ENCODE results near the gene ALG14. TPM values are rescaled to one million over a fixed set of nuclear protein-coding genes. Genes with fewer than 3 reads are reported as not detected.

Gene ALG14
- total RNA-seq, 2 experiments from 2014 or later: 2.5 to 2.9 TPM

DNA sequence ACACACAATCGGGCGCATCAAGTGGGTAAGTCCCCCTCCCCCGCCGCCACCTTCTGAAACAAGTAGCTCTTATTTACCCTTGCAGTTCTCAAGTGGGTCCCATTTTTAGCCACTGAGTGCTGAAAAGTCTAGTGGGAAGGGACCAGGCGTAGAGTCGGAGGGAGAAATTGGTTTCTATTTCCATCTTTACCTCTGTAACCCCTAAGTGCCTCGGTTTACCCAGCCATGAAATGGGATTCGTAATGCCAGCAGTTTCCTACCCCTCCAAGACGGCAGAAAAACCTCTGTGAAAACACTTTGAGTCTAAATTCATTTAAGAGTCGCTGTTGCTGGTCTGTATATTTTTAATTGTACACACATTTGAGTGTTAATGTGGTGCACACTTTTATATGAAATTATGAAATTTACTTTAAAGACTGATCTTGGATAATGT lies 45.3 kb upstream of the ALG14 start:
- peak; percentile 50 for DNase-seq
- Mint-ChIP-seq H3K36me3 (ENCODE audit: low read depth) (no peaks in the 10 kb centered on the region), H3K4me3 (peak overlapping the region; percentile 72), H3K27ac (peak overlapping the region; percentile 52), H3K27me3 (peaks cover 48% of the 10 kb centered on the region), H3K4me1 (ENCODE audit: low read depth) (peaks cover 8% of the 10 kb centered on the region), H3K9me3 (no peaks in the 10 kb centered on the region)
- no peak for ATAC-seq
- TF ChIP-seq, protein P1, sequence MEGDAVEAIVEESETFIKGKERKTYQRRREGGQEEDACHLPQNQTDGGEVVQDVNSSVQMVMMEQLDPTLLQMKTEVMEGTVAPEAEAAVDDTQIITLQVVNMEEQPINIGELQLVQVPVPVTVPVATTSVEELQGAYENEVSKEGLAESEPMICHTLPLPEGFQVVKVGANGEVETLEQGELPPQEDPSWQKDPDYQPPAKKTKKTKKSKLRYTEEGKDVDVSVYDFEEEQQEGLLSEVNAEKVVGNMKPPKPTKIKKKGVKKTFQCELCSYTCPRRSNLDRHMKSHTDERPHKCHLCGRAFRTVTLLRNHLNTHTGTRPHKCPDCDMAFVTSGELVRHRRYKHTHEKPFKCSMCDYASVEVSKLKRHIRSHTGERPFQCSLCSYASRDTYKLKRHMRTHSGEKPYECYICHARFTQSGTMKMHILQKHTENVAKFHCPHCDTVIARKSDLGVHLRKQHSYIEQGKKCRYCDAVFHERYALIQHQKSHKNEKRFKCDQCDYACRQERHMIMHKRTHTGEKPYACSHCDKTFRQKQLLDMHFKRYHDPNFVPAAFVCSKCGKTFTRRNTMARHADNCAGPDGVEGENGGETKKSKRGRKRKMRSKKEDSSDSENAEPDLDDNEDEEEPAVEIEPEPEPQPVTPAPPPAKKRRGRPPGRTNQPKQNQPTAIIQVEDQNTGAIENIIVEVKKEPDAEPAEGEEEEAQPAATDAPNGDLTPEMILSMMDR (IDR thresholded peaks at IDR 0.05): no peak
- intact Hi-C loops (cut with micrococcal nuclease): no loop called here
- ChIA-PET POLR2A (interaction anchor here (1.0 kb wide), 1 partner anchor 45 kb away, joined by 4 read pairs; no protein-coding TSS in a partner anchor), CTCF (interaction anchor here (1.4 to 5.5 kb wide), 4 partner anchors 10 to 116 kb away, joined by 3 to 25 read pairs (median 14); partner anchors contain the start of gene RWDD3)

DNA sequence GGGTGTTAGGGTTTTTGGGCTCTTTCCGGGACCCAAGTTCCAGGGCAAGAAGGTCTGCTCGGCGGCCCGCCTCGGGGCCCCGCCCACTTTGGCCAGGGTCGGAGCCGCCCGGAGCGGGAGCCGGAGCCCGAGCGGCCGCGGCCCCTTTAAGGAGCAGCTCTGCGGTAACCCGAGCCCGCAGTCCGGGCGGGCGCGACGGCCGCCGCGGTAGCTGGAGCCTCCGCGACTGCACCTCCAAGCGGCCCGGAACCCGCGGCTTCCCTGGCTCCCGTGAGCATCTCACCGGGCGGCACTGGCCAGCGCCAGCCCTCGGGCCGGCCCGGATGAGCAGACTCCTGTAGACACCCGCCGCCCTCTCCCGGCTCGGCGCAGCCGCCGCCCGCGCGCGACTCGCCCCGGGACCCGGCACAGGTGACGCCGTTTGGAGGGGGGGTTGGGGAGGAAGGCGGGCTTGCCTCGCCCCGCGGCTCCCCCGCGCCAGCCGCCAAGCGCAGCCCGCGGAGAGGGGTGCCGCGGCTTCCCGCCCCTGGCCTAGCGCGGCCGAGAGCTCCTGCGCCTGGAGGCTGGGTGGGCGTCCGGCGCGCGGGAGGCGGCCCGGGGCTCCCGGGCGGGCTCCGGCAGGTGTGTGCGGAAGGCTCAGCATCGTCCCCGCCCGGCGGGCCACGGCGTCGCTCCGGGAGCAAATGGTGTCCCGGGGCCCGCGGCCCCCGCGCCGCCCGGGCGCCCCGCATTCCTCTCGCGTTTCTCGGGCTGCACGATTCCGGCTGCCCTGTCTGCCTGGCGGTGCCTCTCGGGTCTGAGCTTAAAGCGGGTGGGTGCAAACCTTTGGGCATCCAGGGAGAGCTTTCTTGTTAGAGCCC lies 44.7 kb upstream of the ALG14 start, which contains the start of gene TLCD4:
TSS of gene TLCD4 (plus strand) at position 149 of the 860 bp plus-strand sequence. CDS start 26,547 bp downstream, outside the sequence.
- ATAC-seq: peak; percentile 65
- ChIA-PET POLR2A (interaction anchor here (1.0 kb wide), 1 partner anchor 44 kb away, joined by 4 read pairs; no protein-coding TSS in a partner anchor), CTCF (interaction anchor here (1.0 to 5.5 kb wide), 5 partner anchors 10 to 116 kb away, joined by 3 to 25 read pairs (median 5); partner anchors contain the start of gene RWDD3)
- peak within 1 kb of the TSS; percentile 68 for H3K27ac Mint-ChIP-seq
- H3K4me3 Mint-ChIP-seq: peak within 1 kb of the TSS; percentile 77
- peaks cover 8% of the 10 kb centered on the region for H3K4me1 Mint-ChIP-seq (ENCODE audit: low read depth)
- peak; percentile 24 for DNase-seq
- H3K9me3 Mint-ChIP-seq: no peaks in the 10 kb centered on the region
- peaks cover 49% of the 10 kb centered on the region for H3K27me3 Mint-ChIP-seq
- TF ChIP-seq, protein P1 (IDR thresholded peaks at IDR 0.05): no peak
- intact Hi-C loops (cut with micrococcal nuclease): no loop called here
- H3K36me3 Mint-ChIP-seq (ENCODE audit: low read depth): no peaks in the 10 kb centered on the region

DNA sequence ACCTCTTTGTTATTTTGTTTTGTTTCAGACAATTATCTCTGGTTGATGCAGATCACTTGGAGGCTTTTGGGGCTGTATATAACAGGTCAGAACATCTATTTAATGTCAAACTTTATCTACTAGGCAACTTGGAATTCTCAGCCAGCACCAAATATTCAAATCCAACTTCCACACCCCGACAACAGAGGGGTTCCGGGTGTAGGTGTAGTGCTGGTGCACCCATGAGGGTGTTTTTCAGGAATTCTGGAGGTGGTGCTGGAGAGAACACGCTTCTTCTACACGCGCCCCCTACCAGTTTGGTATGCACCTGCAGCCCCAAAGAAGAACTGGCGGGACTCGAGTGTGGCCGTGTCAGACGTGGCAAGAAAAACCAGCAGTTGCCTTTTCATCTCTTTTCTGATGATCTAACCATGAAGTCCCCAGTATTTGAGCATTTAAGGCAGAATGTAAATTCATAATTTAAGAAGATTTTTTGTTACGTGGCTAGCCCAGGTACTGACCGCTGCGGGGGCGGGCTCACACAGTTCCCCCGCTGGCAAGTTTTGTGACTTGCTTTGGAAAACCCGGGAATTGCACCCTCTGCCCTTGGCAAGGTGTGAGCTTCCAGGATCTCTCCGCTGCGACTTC lies 43.9 kb upstream of the ALG14 start:
- ATAC-seq (peak; percentile 78), DNase-seq (peak; percentile 69)

DNA sequence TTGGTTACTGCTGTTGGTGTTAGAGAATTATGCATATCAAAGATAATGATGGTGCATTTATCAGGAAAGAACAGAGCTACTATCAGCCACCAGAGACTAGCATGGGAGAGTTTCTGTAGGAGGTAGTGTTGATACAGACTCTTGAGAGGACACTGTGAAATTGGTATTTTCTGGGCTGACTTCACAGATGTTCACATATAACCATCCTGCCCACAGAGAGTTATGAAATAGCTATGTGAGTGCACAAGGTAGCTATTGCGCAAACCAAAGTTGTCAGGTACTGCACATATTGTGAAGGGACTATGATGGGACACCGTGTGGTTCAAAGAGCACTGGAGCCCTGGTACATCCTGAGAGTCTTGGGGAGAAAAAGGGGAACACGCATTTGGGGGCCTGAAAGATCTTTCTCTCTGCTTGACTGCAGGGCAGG lies 43.0 kb upstream of the ALG14 start:
- Mint-ChIP-seq H3K4me1 (ENCODE audit: low read depth) (peaks cover 8% of the 10 kb centered on the region), H3K27me3 (peaks cover 50% of the 10 kb centered on the region), H3K4me3 (no peak overlapping the region), H3K27ac (no peak overlapping the region), H3K36me3 (ENCODE audit: low read depth) (no peaks in the 10 kb centered on the region), H3K9me3 (no peaks in the 10 kb centered on the region)
- CTCF ChIA-PET: interaction anchor here (0.8 to 5.5 kb wide), 9 partner anchors 8 to 118 kb away, joined by 3 to 25 read pairs (median 4); partner anchors contain the start of gene RWDD3
- no peak for ATAC-seq
- intact Hi-C loops (cut with micrococcal nuclease): no loop called here
- DNase-seq: no peak
- TF ChIP-seq, protein P1 (IDR thresholded peaks at IDR 0.05): no peak
- POLR2A ChIA-PET: interaction anchor here (1.5 kb wide), 1 partner anchor 267 kb away, joined by 3 read pairs; no protein-coding TSS in a partner anchor

More for the DNA sequence above, 43.9 kb upstream of the ALG14 start:
- ChIA-PET CTCF (interaction anchor here (1.0 to 5.5 kb wide), 9 partner anchors 9 to 117 kb away, joined by 3 to 25 read pairs (median 5); partner anchors contain the start of gene RWDD3), POLR2A (no interaction called here)
- Mint-ChIP-seq H3K36me3 (ENCODE audit: low read depth) (no peaks in the 10 kb centered on the region), H3K27ac (peak overlapping the region; percentile 68), H3K27me3 (peaks cover 54% of the 10 kb centered on the region), H3K4me1 (ENCODE audit: low read depth) (peaks cover 8% of the 10 kb centered on the region), H3K9me3 (no peaks in the 10 kb centered on the region), H3K4me3 (peak overlapping the region; percentile 77)
- TF ChIP-seq, protein P1 (IDR thresholded peaks at IDR 0.05): peak; percentile 56
- intact Hi-C loops (cut with micrococcal nuclease): no loop called here
